ENCODE data around the gene PSENEN.

Gene PSENEN

DNA sequence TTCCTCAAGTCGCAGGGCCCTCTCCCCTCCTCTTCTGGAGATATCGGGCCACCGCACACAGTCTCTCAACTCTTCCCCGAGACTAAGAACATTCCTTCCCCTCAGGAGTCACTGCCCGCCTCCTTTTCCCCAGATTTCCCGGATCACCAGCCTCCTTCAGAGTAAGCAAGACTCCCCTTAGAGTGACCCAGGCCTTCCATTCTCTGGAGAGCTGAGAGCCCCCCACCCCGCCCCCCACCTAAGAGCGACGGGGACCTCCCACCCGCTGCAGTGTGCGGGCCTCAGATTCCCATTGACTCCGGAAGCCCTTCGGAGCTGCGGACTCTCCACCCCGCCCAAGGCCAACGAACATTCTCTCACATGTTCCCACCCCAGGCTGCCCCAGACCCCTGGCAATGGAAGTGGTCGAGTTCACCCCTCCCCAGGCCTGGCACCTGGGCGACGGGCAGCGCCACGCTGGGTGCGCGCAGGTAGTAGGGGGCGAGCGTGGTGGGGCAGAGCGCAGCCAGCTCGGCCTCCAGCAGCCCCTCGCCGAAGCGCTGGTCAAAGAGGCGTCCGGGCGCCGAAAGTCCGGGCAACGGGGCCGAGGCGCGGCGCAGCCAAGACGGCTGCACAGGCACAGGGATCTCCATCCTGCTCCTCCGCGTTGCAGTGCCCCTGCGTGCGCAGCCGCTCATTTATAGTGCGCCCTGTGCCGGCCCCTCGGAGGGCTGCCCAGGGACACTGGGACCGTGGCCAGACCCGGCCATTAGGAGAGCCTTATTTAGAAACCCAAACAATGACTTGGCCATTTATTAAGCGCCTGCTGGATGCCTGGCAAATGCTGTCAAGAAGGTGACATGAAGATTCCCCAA lies 11.2 kb downstream of the PSENEN start, which contains the start of gene HSPB6:
Gene HSPB6 (minus strand): TSS at position 653 of the 854 bp plus-strand sequence. CDS start 21 bp downstream, at position 632.
- Histone ChIP-seq H3K4me3 (peak within 1 kb of the TSS; percentile 90), H3K9ac (ENCODE audit: insufficient read length) (peak within 1 kb of the TSS; percentile 66), H3K27ac (peak within 1 kb of the TSS; percentile 80), H3K9me3 (ENCODE audit: low read depth, low read length) (no peaks in the 10 kb centered on the region), H3K36me3 (ENCODE audit: insufficient read depth, low read length) (peaks cover 5% of the 10 kb centered on the region; the same call in 1 of the 2 replicates)
- no peak; the same call in 1 of the 2 replicates for TF ChIP-seq POLR2AphosphoS5 (IDR thresholded peaks at IDR 0.05; ENCODE audit: borderline replicate concordance, low read depth, low read length)
- no peak for TF ChIP-seq EZH2 (IDR thresholded peaks at IDR 0.05)
- no peak for TF ChIP-seq FOXP2 (optimal IDR thresholded peaks at IDR 0.05; ENCODE audit: control extremely low read depth, extremely low read length, insufficient read depth)
- no peak for DNase-seq (ENCODE audit: low read depth, low spot score)

- TF ChIP-seq FOXP2 (optimal IDR thresholded peaks at IDR 0.05; ENCODE audit: control extremely low read depth, extremely low read length, insufficient read depth) (no peak), POLR2AphosphoS5 (IDR thresholded peaks at IDR 0.05; ENCODE audit: borderline replicate concordance, low read depth, low read length) (peak; percentile 4; the same call in 1 of the 2 replicates)
- no peak for DNase-seq (ENCODE audit: low read depth, low spot score)
- peaks cover 10% of the 10 kb centered on the region; the same call in 1 of the 2 replicates for H3K36me3 ChIP-seq (ENCODE audit: insufficient read depth, low read length)
- no peaks in the 10 kb centered on the region for H3K9me3 ChIP-seq (ENCODE audit: low read depth, low read length)
- peak overlapping the region; percentile 80 for H3K27ac ChIP-seq
- peak overlapping the region; percentile 90 for H3K4me3 ChIP-seq
- H3K9ac ChIP-seq (ENCODE audit: insufficient read length): peak overlapping the region; percentile 66
Measured at GRCh38 chr19:35757231-35757748, 11.8 kb downstream of the PSENEN start.

DNA sequence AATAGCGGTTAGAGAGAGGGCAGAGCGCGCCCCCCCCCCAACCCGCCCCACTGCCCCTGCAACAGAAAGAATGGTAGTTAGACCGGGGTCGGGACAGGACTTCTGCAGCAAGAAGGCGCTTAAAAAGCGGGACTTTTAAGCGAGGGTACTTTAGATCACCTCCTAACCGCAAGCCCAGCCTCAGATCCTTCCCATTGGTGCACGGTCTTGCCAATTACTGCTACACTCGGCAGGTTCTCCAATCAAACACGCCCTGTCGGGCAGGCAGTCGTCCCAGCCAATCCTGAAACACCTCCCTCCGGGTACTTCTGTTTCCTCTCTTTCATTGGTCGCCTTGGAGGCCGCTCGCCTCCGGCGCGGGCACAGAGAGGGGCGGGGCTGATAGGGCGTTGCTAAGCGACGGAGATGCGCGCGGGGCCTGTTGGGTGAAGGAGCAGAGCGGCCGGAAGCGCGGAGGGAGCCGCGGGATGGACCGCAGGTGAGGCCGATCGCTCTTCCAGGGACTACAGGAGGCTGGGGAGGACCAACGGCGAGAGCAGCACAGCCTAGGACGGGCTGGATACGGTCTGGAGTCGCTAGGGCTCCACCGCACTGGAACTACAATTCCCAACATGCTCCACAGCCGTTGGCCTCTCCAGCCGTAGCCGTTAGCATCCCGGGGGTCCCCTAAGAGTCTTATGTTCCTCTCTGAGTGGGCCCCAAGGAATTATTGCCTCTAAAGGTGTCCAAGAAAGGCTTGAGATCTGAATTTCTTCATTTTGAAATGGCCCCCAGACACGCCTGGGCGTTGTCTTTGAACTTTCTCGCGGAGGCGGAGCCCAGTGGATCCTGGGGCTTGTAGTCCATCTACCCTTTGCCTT lies 12.5 kb downstream of the PSENEN start, which contains the start of gene PROSER3:
Gene PROSER3 (plus strand): TSS at position 428 of the 860 bp plus-strand sequence. CDS start 40 bp downstream, at position 468.
- DNase-seq (ENCODE audit: low read depth, low spot score): peak; percentile 98
- Histone ChIP-seq H3K36me3 (ENCODE audit: insufficient read depth, low read length) (peaks cover 11% of the 10 kb centered on the region; the same call in 1 of the 2 replicates), H3K9ac (ENCODE audit: insufficient read length) (peak within 1 kb of the TSS; percentile 90), H3K27ac (peak within 1 kb of the TSS; percentile 88), H3K4me3 (peak within 1 kb of the TSS; percentile 90), H3K9me3 (ENCODE audit: low read depth, low read length) (no peaks in the 10 kb centered on the region)
- TF ChIP-seq EZH2 (IDR thresholded peaks at IDR 0.05) (no peak), POLR2AphosphoS5 (IDR thresholded peaks at IDR 0.05; ENCODE audit: borderline replicate concordance, low read depth, low read length) (peak; percentile 56; the same call in 1 of the 2 replicates)

DNA sequence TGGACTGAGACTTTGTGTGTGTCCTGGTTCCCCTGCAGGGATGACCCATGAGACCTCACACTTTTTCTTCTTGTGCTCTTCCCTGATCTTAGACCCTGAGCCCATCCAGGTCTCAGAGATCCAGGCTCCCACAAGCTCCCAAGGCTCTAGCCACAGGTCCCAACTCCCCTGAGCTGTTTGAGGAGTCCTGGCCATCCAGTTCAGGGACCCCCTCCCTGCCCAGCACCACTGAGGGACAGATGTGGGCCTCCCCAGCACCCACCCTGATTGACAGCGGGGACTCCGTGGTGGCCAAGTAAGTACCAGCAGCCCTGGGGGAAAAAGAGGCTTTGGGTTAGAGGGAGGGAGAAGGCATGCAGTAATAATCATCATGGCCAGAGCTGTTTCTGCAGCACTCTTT lies 14.2 kb downstream of the PSENEN start:
- Histone ChIP-seq H3K27ac (no peak overlapping the region), H3K9me3 (ENCODE audit: low read depth, low read length) (no peaks in the 10 kb centered on the region), H3K9ac (ENCODE audit: insufficient read length) (no peak overlapping the region), H3K4me3 (no peak overlapping the region), H3K36me3 (ENCODE audit: insufficient read depth, low read length) (peaks cover 11% of the 10 kb centered on the region; the same call in 1 of the 2 replicates)
- DNase-seq (ENCODE audit: low read depth, low spot score): no peak
- no peak for TF ChIP-seq EZH2 (IDR thresholded peaks at IDR 0.05)
- TF ChIP-seq FOXP2 (optimal IDR thresholded peaks at IDR 0.05; ENCODE audit: control extremely low read depth, extremely low read length, insufficient read depth): no peak
- no peak for TF ChIP-seq POLR2AphosphoS5 (IDR thresholded peaks at IDR 0.05; ENCODE audit: borderline replicate concordance, low read depth, low read length)

- Histone ChIP-seq H3K9me3 (ENCODE audit: low read depth, low read length) (no peaks in the 10 kb centered on the region), H3K4me3 (no peak overlapping the region), H3K9ac (ENCODE audit: insufficient read length) (no peak overlapping the region), H3K27ac (no peak overlapping the region), H3K36me3 (ENCODE audit: insufficient read depth, low read length) (peaks cover 11% of the 10 kb centered on the region; the same call in 1 of the 2 replicates)
- TF ChIP-seq EZH2 (IDR thresholded peaks at IDR 0.05) (no peak), POLR2AphosphoS5 (IDR thresholded peaks at IDR 0.05; ENCODE audit: borderline replicate concordance, low read depth, low read length) (no peak), FOXP2 (optimal IDR thresholded peaks at IDR 0.05; ENCODE audit: control extremely low read depth, extremely low read length, insufficient read depth) (no peak)
- no peak for DNase-seq (ENCODE audit: low read depth, low spot score)
Measured at GRCh38 chr19:35760711-35761349, 15.4 kb downstream of the PSENEN start.

GRCh38 chr19:35764432-35765315 lies 19.2 kb downstream of the PSENEN start:
- Histone ChIP-seq H3K36me3 (ENCODE audit: insufficient read depth, low read length) (peaks cover 11% of the 10 kb centered on the region; the same call in 1 of the 2 replicates), H3K9ac (ENCODE audit: insufficient read length) (no peak overlapping the region), H3K9me3 (ENCODE audit: low read depth, low read length) (no peaks in the 10 kb centered on the region), H3K4me3 (no peak overlapping the region), H3K27ac (no peak overlapping the region)
- TF ChIP-seq POLR2AphosphoS5 (IDR thresholded peaks at IDR 0.05; ENCODE audit: borderline replicate concordance, low read depth, low read length) (no peak), FOXP2 (optimal IDR thresholded peaks at IDR 0.05; ENCODE audit: control extremely low read depth, extremely low read length, insufficient read depth) (no peak), EZH2 (IDR thresholded peaks at IDR 0.05) (no peak)
- no peak for DNase-seq (ENCODE audit: low read depth, low spot score)

All from SK-N-MC (cell line).